Adipose tissue (tissue), 3 donors: ENCODE data around the gene METTL23. TPM values are rescaled to one million over a fixed set of nuclear protein-coding genes. Genes with fewer than 3 reads are reported as not detected.

Source experiments
- H3K27ac ChIP-seq: one replicate; pipeline ENCODE4 v1.5.1; 2013; ENCODE audit warnings: low read depth, low read length
- WGBS, 3 donors: extraction: QIAGEN DNeasy Blood & Tissue Kit; methylation state at CpG; one replicate each; pipeline ENCODE4 v1.1.7; 2013; 5-methylcytosine and 5-hydroxymethylcytosine counted together
- polyA plus RNA-seq, 3 donors: library from polyadenylated mRNA; stranded (reverse); fragments of 200-250 nt; gene quantifications; one replicate each; pipeline ENCODE4 v1.2.3, GENCODE V29; 2013
- donor health status: healthy with polysubstance abuse.
- donor health status: Bipolar disorder and iron deficiency.
- donor health status: healthy.

METTL23 gene
- polyA plus RNA-seq, result 10 to 100 TPM; 30.2 to 33.4 (median 30.9) TPM

DNA sequence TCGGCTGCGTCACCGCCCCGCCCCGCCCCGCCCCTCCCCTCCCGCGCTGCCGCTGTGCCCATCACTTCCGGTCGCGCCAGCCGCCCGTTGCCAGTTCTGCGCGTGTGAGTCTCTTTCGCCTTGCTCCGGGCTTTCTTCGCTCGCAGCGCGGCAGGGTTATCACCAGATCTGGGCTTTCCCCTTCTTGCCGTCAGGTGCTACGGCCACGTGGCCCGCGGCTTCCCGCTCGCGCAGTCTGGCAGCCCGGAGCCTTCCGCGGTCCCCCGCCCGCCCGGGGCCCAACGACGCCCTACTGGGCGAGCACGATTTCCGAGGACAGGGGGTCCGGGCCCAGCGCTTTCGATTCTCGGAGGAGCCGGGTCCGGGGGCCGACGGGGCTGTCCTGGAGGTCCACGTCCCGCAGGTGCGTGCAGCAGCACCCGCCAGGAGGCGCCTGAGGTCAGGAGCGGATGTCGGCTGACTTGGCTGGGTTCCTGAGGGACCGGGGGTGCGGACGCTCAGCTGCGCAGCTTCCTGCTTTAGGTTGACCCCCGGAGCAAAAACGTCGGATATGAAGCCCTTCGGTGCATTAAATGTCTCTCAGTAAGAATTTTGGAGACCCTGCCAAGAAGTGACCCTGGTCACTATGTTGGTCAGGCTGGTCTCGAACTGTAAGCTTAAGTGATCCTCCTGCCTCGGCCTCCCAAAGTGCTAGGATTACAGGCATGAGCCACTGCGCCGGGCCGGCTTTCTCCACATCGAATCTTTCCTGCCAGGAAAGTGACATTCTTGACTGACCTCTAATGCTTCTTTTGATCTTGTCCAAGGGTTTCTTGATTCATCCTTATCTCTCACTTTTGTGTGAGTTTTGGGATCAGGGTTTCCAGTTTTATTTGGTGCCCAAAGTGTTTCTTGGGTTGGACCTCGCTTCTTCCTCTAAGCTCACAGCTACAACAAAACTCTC lies at the start of gene METTL23:
TSS of gene METTL23 (plus strand) at position 64 of the 943 bp plus-strand sequence. CDS start 2,872 bp downstream, outside the sequence.
- 1 to 2% (median 1%) methylated on average over 59 to 71 of the region's 71 CpGs for WGBS, 3 donors
- H3K27ac ChIP-seq, result peak within 1 kb of the TSS; percentile 98

GRCh38 chr17:76677406-76677805 lies 49.2 kb upstream of the METTL23 start:
- H3K27ac ChIP-seq, result no peak overlapping the region
- 87 to 90% (median 89%) methylated on average over 16 of the region's 16 CpGs for WGBS, 3 donors

DNA sequence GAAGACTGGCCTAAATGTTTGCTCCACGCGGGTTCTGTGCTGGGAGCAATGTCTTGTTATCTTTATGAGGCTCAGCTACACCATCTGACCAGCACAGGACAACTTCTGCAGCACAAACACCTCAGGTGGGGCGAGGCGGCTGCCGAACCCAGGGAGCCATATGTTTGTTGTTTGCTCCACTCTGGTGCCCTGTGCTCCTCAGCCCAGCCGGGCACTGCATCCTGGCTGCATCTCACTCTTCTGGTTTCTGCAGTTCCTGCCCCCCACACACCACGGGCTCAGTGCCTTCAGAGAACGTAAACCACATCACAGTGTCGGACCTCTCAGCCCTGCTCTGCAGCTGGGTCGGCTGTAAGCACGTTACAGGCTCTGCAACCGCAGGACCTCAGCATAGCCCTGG lies 48.3 kb upstream of the METTL23 start:
- WGBS, 3 donors, result 64 to 90% (median 77%) methylated on average over 12 of the region's 12 CpGs
- no peak overlapping the region for H3K27ac ChIP-seq

GRCh38 chr17:76679239-76679638 lies 47.4 kb upstream of the METTL23 start:
- 47 to 85% (median 52%) methylated on average over 1 of the region's 1 CpG for WGBS, 3 donors
- no peak overlapping the region for H3K27ac ChIP-seq

- WGBS, 3 donors, result 60 to 69% (median 65%) methylated on average over 16 of the region's 16 CpGs
- no peak overlapping the region for H3K27ac ChIP-seq
Measured at GRCh38 chr17:76681222-76682137, 45.2 kb upstream of the METTL23 start.

DNA sequence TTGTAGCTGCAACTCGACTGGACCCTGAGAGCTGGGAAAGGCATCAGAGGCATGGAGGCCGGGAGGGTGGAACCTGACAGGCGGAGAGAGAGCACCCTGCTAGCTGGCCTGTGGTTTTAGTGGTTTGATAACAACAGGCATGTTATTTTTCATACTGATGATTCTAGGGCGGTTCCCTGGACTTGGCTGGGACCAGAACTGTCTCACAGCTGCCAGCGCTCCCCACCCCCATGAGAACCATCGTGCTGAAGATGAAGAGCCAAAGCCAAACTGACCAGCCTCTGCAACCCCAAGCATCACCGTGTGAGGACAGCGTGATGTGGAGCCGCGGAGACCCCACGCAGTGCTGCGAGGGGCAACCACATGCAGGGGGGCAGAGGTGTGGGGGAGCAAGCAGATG lies 44.3 kb upstream of the METTL23 start:
- 53 to 81% (median 66%) methylated on average over 12 of the region's 12 CpGs for WGBS, 3 donors

GRCh38 chr17:76683011-76683755 lies 43.5 kb upstream of the METTL23 start:
- 74 to 81% (median 77%) methylated on average over 18 of the region's 18 CpGs for WGBS, 3 donors

More for the DNA sequence above, 44.3 kb upstream of the METTL23 start:
- no peak overlapping the region for H3K27ac ChIP-seq

GRCh38 chr17:76683921-76684745 lies 42.5 kb upstream of the METTL23 start:
- WGBS, 3 donors, result 84 to 90% (median 86%) methylated on average over 25 of the region's 25 CpGs
- H3K27ac ChIP-seq, result no peak overlapping the region

More at GRCh38 chr17:76683011-76683755, 43.5 kb upstream of the METTL23 start:
- no peak overlapping the region for H3K27ac ChIP-seq

- 81 to 91% (median 88%) methylated on average over 7 of the region's 7 CpGs for WGBS, 3 donors
- no peak overlapping the region for H3K27ac ChIP-seq
Measured at GRCh38 chr17:76684756-76685155, 41.9 kb upstream of the METTL23 start.

- H3K27ac ChIP-seq, result no peak overlapping the region
- 82 to 87% (median 87%) methylated on average over 12 of the region's 12 CpGs for WGBS, 3 donors
Measured at GRCh38 chr17:76685366-76685765, 41.3 kb upstream of the METTL23 start.

GRCh38 chr17:76685846-76686245 lies 40.8 kb upstream of the METTL23 start:
- H3K27ac ChIP-seq, result no peak overlapping the region
- WGBS, 3 donors, result 74 to 84% (median 79%) methylated on average over 8 of the region's 8 CpGs

GRCh38 chr17:76686538-76687297 lies 39.9 kb upstream of the METTL23 start:
- WGBS, 3 donors, result 70 to 80% (median 74%) methylated on average over 15 of the region's 15 CpGs

DNA sequence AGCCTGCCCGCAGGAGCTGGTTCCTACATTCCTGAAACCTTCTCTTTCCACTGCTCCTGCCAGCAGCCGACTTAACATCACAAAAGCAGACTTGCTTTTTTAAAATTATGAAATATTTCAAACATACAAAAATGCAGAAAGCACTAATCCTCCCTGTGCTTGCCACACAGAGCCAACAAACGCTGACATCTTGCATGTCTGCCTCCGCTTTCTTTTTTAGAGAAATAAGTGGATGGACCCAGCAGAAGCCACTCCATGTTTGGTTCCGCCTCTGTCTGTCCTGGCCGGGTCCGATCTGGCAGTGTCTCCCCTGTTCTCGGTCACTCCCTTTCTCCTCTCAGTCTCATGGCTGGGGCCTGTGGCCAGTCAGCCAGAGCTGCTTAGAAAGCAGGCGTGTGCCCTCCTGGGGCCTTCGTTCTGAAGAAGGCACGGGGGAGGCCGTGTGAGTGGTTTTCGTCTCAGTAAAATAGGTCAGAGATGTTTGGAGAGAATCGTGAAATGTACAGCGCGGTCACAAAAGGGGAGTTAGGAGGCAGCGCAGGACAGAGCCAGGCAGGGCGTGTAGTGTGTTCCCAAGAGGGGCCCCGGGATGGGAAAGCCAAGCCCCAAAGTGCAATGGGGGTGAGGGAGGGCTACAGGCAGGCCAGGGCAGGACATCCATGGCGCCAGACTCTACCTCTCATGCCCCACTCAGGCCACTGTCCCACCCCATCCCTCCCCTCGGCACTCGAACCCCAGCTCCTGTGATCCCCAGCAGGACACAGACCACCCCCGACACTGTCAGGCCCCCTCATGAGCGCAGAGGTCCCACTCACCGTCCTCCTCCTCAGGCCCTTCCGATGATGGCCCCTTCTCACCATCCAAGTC lies 39.1 kb upstream of the METTL23 start:
- H3K27ac ChIP-seq, result peak overlapping the region; percentile 44
- WGBS, 3 donors, result 54 to 80% (median 57%) methylated on average over 23 to 26 of the region's 26 CpGs

More at GRCh38 chr17:76686538-76687297, 39.9 kb upstream of the METTL23 start:
- no peak overlapping the region for H3K27ac ChIP-seq

DNA sequence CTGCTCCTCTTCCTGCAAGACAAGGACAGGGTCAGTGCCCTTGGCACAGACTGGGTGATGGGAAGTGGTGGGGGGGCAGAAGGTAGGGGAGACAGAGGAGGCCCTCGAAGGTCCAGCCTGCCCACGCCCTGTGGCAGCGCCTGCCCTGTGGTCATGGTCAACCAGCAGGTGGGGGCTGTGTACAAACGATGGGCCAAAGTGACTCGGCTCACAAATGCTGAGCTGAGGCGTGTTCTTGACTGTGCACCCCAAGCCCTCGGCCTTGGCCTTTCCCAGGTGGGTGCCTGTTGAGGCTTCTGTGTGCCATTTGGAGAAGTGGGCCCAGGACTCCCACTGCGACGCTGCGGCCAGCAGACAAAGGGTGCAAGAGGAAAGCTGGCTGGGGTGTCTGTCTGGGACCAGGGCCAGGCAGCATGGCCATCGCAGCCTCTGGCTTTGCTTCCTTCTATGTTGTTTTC lies 38.4 kb upstream of the METTL23 start:
- WGBS, 3 donors, result 56 to 69% (median 61%) methylated on average over 10 to 11 of the region's 11 CpGs
- peak overlapping the region; percentile 44 for H3K27ac ChIP-seq

DNA sequence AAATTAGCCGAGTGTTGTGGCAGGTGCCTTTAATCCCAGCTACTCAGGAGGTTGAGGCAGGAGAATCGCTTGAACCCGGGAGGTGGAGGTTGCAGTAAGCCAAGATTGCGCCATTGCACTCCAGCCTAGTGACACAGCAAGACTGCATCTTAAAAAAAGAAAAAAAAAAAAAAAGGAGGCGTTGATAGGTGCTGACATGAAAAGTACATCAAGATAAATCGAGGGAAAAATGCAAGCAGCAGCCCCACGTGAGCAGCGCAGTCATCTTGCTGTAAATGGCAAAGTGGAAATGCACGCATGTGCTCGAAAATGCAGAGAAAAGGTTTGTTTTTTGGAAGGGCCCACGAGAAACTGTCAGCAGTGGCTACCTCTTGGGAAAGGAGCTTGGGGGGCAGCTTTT lies 36.8 kb upstream of the METTL23 start:
- WGBS, 3 donors, result 84 to 96% (median 85%) methylated on average over 11 of the region's 11 CpGs

More for the DNA sequence above, 36.8 kb upstream of the METTL23 start:
- H3K27ac ChIP-seq, result no peak overlapping the region
